MM.1S (cell line): ENCODE results near the gene AICDA.

Experiments used
- CTCF ChIP-seq: fragments of 300-600 bp; sonication (generic); IDR thresholded peaks from 2 replicates; pipeline ENCODE4 v1.5.1; 2016; ENCODE audit warnings: antibody characterized with exemption, low read length, mixed read lengths
- EZH2 ChIP-seq: fragments of 300-600 bp; sonication (generic); optimal IDR thresholded peaks from 2 replicates; pipeline ENCODE3; 2017; ENCODE audit warnings: low read depth, mild to moderate bottlenecking, antibody characterized with exemption, low read length, mixed read lengths
- EZH2phosphoT487 ChIP-seq: fragments of 300-600 bp; sonication (generic); IDR thresholded peaks from 2 replicates; pipeline ENCODE4 v1.6.1; 2018; ENCODE audit warnings: antibody characterized with exemption, low read length

- TF ChIP-seq CTCF (no peak), EZH2 (no peak), EZH2phosphoT487 (no peak)
These were observed 45.7 kb upstream of the AICDA start for GRCh38 chr12:8658346-8658745.
